Measurements from ENCODE around the gene BCAP31. TPM values are rescaled to one million over a fixed set of nuclear protein-coding genes. Genes with fewer than 3 reads are reported as not detected.

BCAP31 gene
- total and polyA plus RNA-seq, 2 of the 13 experiments (the other 11 are each of a cell fraction or from before 2014, with no cell fraction given) = 139 to 178 TPM

GRCh38 chrX:153726286-153727122 is 2.3 kb upstream of the BCAP31 start (continued):
- peak; percentile 72 for TF ChIP-seq NR2F6 (IDR thresholded peaks at IDR 0.05)
- TF ChIP-seq NR2F6 (CRISPR knock-in tag; IDR thresholded peaks at IDR 0.05) = peak; percentile 91
- no peak for TF ChIP-seq PRMT3 (CRISPR knock-in tag; IDR thresholded peaks at IDR 0.05; ENCODE audit: borderline replicate concordance, low read depth)
- 0 out of 2 replicates have a peak, but pooled peaks have one; percentile 58 for TF ChIP-seq KAT8 (CRISPR knock-in tag; IDR thresholded peaks at IDR 0.05)
- no peak for TF ChIP-seq SP1 (IDR thresholded peaks at IDR 0.05)
- peak; percentile 31; the same call in 1 of the 2 replicates for TF ChIP-seq SP1 (CRISPR knock-in tag; IDR thresholded peaks at IDR 0.05)
- TF ChIP-seq RXRB (CRISPR knock-in tag; IDR thresholded peaks at IDR 0.05; ENCODE audit: borderline replicate concordance) = peak; percentile 93
- 0 out of 2 replicates have a peak, but pooled peaks have one; percentile 44 for TF ChIP-seq RAD21 (CRISPR knock-in tag; IDR thresholded peaks at IDR 0.05)
- peak; percentile 24; the same call in 1 of the 2 replicates for TF ChIP-seq HIVEP1 (CRISPR knock-in tag; IDR thresholded peaks at IDR 0.05)
- TF ChIP-seq ZNF362 (CRISPR knock-in tag; IDR thresholded peaks at IDR 0.05; ENCODE audit: borderline replicate concordance) = no peak
- no peak for TF ChIP-seq TCF12 (IDR thresholded peaks at IDR 0.05)
- TF ChIP-seq TCF12 (CRISPR knock-in tag; IDR thresholded peaks at IDR 0.05) = 0 out of 2 replicates have a peak, but pooled peaks have one; percentile 37
- no peak for TF ChIP-seq ZBTB33 (CRISPR knock-in tag; IDR thresholded peaks at IDR 0.05)
- no peak for TF ChIP-seq NFIC (IDR thresholded peaks at IDR 0.05; ENCODE audit: low read length)
- no peak for TF ChIP-seq SOX13 (IDR thresholded peaks at IDR 0.05)
- TF ChIP-seq SOX13 (CRISPR knock-in tag; conservative IDR thresholded peaks at IDR 0.05 in 1 of 2, IDR thresholded peaks at IDR 0.05 in 1 of 2) = peak in 1 of 2 experiments; percentile 36; a peak in 1 of 4 replicates
- peak; percentile 56 for TF ChIP-seq ETV5 (CRISPR knock-in tag; IDR thresholded peaks at IDR 0.05; ENCODE audit: borderline replicate concordance)
- TF ChIP-seq ZNF569 (CRISPR knock-in tag; IDR thresholded peaks at IDR 0.05; ENCODE audit: borderline replicate concordance) = no peak
- no peak for TF ChIP-seq ZBTB25 (CRISPR knock-in tag; IDR thresholded peaks at IDR 0.05)
- TF ChIP-seq ZFP62 (CRISPR knock-in tag; IDR thresholded peaks at IDR 0.05) = no peak
- TF ChIP-seq ZNF609 (CRISPR knock-in tag; IDR thresholded peaks at IDR 0.05; ENCODE audit: borderline replicate concordance) = peak; percentile 72
- TF ChIP-seq THAP11 (CRISPR knock-in tag; IDR thresholded peaks at IDR 0.05) = peak; percentile 47

Measured in HepG2 (cell line).